Limb (tissue), 2 donors: ENCODE measurements around the gene EFCC1.

Source experiments
- DNase-seq, 2 donors: peaks; one replicate each; pipeline ENCODE4 v3.0.0-alpha.2; 2016; ENCODE audit errors: extremely low spot score in 2 of 2

Gene EFCC1

DNA sequence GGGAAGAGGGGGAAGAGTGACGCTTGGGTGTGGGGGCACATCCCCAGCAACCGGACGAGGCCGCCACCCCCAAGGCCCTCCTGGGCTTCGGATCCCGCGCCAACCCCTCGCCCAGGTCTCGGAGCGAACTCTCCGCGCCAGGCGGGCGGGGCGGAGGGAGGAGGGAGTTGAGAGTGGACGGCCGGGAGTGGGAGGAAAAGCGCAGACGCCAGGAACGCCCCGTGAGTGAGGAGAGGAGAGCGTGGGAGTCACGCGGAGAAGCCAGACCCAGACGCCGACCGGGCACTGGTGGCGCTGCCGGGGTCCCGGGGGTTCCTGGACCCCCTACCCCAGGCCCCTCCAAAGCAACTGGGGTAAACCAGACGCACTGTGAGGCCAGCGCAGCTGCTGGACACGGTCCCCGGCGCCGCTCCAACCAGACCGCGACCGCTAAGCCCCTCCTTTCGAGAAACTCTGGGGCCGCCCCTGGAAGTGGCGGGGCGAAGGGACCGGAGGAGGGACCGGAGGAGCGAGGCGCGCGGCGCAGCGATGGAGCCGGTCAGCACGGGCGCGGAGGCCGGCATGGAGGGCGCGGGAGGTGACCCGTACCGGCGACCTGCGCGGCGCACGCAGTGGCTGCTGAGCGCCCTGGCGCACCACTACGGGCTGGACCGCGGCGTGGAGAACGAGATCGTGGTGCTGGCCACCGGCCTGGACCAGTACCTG, at the start of gene EFCC1:
TSS of gene EFCC1 (plus strand) at position 204 of the 705 bp plus-strand sequence. CDS start at position 529, 325 bp downstream.
- peak; percentile 24 to 79 for DNase-seq

- DNase-seq: no peak
Measured at GRCh38 chr3:128956440-128956839, 44.7 kb upstream of the EFCC1 start.

- no peak for DNase-seq
Measured at GRCh38 chr3:128965280-128965679, 35.8 kb upstream of the EFCC1 start.

DNA sequence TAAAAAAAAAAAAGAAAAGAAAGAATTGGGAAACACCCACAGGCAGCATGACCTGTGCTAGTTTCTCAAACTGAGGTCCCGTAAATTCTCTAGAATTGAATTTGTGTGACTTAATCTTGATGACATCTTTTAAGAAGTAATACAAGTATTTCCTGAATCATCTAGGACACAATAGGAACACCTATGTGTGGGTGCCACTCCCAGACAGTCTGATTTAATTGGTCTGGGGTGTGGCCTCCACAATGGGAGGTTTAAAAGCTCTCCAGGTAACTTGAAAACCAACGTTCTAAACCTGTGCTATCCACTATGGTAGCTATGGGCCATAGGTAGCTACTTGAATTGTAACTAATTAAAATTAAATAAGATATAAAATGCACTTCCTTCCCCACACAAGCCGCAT, 35.3 kb upstream of the EFCC1 start:
- DNase-seq: no peak

- DNase-seq: no peak
Measured at GRCh38 chr3:128967748-128968355, 33.3 kb upstream of the EFCC1 start.

GRCh38 chr3:128969993-128970739, 30.9 kb upstream of the EFCC1 start:
- peak; percentile 40 to 73 for DNase-seq

GRCh38 chr3:128970740-128971047, 30.4 kb upstream of the EFCC1 start:
- no peak for DNase-seq

- DNase-seq: peak; percentile 26 to 50
Measured at GRCh38 chr3:128971421-128972100, 29.5 kb upstream of the EFCC1 start.

GRCh38 chr3:128973988-128974564, 27.0 kb upstream of the EFCC1 start:
- no peak for DNase-seq

- no peak for DNase-seq
Measured at GRCh38 chr3:128975276-128975675, 25.8 kb upstream of the EFCC1 start.

GRCh38 chr3:128983293-128984069, 17.6 kb upstream of the EFCC1 start:
- no peak for DNase-seq

- no peak for DNase-seq
Measured at GRCh38 chr3:128984596-128984995, 16.5 kb upstream of the EFCC1 start.

- DNase-seq: no peak
Measured at GRCh38 chr3:128987302-128988100, 13.6 kb upstream of the EFCC1 start.

DNA sequence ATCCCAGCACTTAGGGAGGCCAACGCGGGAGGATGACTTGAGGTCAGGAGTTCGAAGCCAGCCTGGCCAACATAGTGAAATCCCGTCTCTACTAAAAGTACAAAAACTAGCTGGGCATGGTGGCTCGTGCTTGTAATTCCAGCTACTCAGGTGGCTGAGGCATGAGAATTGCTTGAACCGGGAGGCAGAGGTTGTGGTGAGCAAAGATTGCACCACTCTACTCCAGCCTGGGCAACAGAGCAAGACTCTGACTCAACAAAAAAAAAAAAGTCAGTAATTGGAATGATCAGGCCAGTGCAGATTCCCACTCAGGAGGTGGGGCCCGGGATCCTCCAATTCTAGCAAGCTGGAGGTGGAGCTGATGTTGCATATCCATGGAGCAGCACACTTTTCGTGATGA, 12.8 kb upstream of the EFCC1 start:
- DNase-seq: no peak

DNA sequence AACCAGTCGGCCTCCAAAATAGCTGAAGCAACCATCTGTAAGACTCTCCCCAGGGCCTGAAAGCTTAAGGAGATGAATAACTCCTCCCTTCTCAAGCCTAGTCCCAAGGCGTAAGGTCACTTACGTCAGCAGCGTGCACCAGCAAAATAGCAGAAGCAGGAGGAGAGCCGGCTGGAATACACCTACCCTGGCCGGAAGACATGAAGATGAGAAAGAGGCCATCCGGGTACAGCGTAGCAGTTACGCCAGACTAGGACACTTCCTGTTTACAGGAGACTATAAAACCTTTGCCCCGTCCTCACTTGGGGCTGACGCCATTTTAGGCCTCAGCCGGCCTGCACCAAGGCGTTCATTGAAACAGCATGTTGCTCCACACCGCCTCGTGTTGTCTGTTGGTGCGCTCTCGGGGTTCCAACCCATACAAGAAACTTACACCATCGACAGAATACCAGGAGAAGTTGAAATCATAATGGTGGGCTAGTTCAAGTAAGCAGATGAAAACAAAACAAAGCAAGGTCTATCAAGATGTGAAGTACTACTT, 9.7 kb upstream of the EFCC1 start:
- DNase-seq: no peak

DNA sequence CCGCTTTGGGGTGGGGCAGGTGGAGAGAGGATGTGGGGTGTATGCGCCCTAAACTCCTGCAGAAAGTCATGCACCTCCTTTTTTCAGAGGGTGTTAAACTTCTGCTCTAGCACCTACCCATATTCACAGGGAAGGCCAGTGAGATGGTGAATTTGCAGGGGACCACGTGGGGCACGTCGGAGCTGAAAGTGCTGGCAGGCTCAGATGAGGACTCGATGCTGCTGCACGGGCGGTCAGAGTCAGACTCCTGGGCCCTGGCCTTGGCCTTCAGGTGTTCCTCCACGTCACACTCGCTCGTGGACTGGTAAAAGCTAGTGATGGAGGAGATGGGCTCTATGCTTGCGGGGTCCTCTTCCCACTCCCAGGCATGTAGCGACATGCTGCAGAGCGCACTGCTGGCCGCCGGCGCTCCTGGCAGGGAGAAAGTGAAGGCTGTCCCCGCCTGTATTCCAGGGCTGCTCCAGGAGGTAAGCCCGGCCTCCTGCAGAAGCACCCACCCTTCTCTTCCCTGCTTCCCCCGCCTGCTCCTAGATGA, 8.1 kb upstream of the EFCC1 start:
- no peak for DNase-seq

DNA sequence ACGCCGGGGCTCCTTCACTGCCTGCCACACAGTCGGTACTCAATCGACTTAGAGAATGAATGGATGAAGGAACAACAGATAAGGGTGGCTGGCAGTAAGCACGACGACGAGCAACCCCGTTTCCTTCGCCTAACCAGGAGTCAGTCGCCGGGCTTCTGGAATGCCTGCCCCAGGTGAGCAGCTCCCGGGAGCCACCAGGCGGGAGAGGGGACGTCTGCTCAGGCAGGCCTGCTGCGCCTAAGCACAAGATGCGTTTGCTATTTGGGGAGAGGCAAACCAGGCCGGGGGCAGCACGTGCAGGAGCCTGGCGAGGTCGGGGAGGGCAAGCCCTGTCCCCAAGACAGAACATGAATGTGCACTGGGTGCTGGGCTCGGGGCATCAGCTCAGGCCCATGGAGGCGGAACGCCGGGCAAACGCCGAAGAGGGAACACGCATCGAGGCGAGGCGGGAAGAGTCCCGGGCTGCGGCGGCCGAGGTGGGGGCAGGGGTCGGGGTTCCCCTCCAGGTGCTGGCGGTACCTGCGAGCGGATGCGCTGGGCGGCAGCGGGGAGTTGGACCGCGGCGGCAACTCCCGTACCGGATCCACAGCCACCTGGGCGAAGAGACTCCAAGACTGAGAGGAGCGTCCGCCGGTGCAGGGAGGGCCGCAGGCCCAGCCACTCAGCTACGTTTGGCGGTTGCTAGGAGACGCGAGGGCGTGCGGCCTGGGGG, 7.5 kb upstream of the EFCC1 start, which contains the start of gene CFAP92:
TSS of gene CFAP92 (minus strand) at position 616 of the 712 bp plus-strand sequence. CDS start 772 bp downstream, outside the sequence.
- DNase-seq: peak; percentile 86 to 93

DNA sequence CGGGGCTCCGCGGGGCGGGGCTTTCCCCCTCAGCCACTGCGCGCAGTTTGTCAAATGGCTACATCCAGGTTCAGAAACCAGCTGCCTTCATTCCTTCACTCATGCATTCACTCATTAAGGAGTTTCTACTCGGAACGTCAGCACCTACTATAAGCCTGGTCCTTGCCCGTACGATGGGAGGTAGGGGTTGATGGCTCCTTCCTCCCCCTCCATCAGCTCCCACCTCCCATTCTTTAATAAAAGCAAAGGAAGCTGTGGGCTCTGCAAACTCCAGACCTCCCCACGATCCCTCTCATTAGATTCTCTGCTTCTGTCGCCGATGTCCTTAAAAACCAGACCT, 7.0 kb upstream of the EFCC1 start:
- no peak for DNase-seq
